HG02938 (cell line): ENCODE results near the gene MYL7.

Experiments
- ATAC-seq: cut with Tn5 transposase; IDR thresholded peaks from one replicate; pipeline ENCODE4 v1.9.1; 2021; ENCODE audit warnings: mild to moderate bottlenecking, moderate library complexity; ENCODE audit not compliant: unreplicated experiment

The MYL7 gene

GRCh38 chr7:44101966-44102845 is 38.9 kb downstream of the MYL7 start:
- no peak for ATAC-seq

GRCh38 chr7:44101303-44101965 is 39.7 kb downstream of the MYL7 start:
- no peak for ATAC-seq

- ATAC-seq: no peak
These were observed 40.5 kb downstream of the MYL7 start for GRCh38 chr7:44100458-44101302.

- ATAC-seq: no peak
These were observed 41.5 kb downstream of the MYL7 start for GRCh38 chr7:44099669-44100068.

GRCh38 chr7:44098092-44099068 is 42.8 kb downstream of the MYL7 start:
- ATAC-seq: no peak

- peak; percentile 52 for ATAC-seq
These were observed 43.8 kb downstream of the MYL7 start for GRCh38 chr7:44097064-44097932.

GRCh38 chr7:44096326-44096881 is 44.7 kb downstream of the MYL7 start:
- no peak for ATAC-seq

- no peak for ATAC-seq
These were observed 45.4 kb downstream of the MYL7 start for GRCh38 chr7:44095781-44096180.

GRCh38 chr7:44094883-44095592 is 46.1 kb downstream of the MYL7 start:
- ATAC-seq: no peak

- ATAC-seq: no peak
These were observed 46.8 kb downstream of the MYL7 start for GRCh38 chr7:44094365-44094764.

GRCh38 chr7:44093102-44093641 is 48.0 kb downstream of the MYL7 start:
- ATAC-seq: no peak
